GM12872 (cell line): ENCODE results near the gene ZNF670.

Source experiments
- CTCF ChIP-seq: IDR thresholded peaks from 3 replicates; pipeline ENCODE4 v1.5.1; 2011; ENCODE audit warnings: low read depth, mild to moderate bottlenecking, low read length, moderate library complexity; ENCODE audit not compliant: insufficient read depth

Gene ZNF670

GRCh38 chr1:247084771-247085170 lies 6.2 kb upstream of the ZNF670 start:
- TF ChIP-seq CTCF, result no peak

GRCh38 chr1:247079141-247079874 lies 697 bp upstream of the ZNF670 start:
- TF ChIP-seq CTCF, result no peak

GRCh38 chr1:247077876-247078257 lies 744 bp downstream of the ZNF670 start:
- no peak for TF ChIP-seq CTCF

- no peak for TF ChIP-seq CTCF
Measured at GRCh38 chr1:247077213-247077612, 1.4 kb downstream of the ZNF670 start.

- no peak for TF ChIP-seq CTCF
Measured at GRCh38 chr1:247070645-247071044, 8.0 kb downstream of the ZNF670 start.

GRCh38 chr1:247064304-247064703 lies 14.3 kb downstream of the ZNF670 start:
- TF ChIP-seq CTCF, result no peak

- TF ChIP-seq CTCF, result no peak
Measured at GRCh38 chr1:247060771-247061170, 17.8 kb downstream of the ZNF670 start.
